HepG2 (cell line): ENCODE measurements around the gene SRSF3. TPM values are rescaled to one million over a fixed set of nuclear protein-coding genes. Genes with fewer than 3 reads are reported as not detected.
A peak's percentile ranks its signal among the peaks of the same experiment; 100 is the strongest.

Experiments
- ATF6 ChIP-seq: sonication (generic); formaldehyde crosslinking; conservative IDR thresholded peaks from 2 replicates; pipeline ENCODE4 v1.4.0; 2020; ENCODE audit warnings: missing genetic modification reagents
- EED ChIP-seq: sonication (generic); formaldehyde crosslinking; IDR thresholded peaks from 2 replicates; pipeline ENCODE4 v1.5.0; 2020; ENCODE audit warnings: mild to moderate bottlenecking, missing genetic modification reagents
- FOXO4 ChIP-seq: sonication (generic); formaldehyde crosslinking; conservative IDR thresholded peaks from 2 replicates; pipeline ENCODE4 v1.8.1; 2023; ENCODE audit warnings: missing genetic modification reagents
- HNRNPH1 ChIP-seq: fragments of 200-400 bp; formaldehyde crosslinking; optimal IDR thresholded peaks from 2 replicates; pipeline ENCODE3; 2017; ENCODE audit warnings: mild to moderate bottlenecking, low read depth, low read length
- HOMEZ ChIP-seq: IDR thresholded peaks from 2 replicates; pipeline ENCODE4 v1.6.1; 2016; ENCODE audit warnings: low read depth
- IKZF1 ChIP-seq: fragments of 450-650 bp; IDR thresholded peaks from 2 replicates; pipeline ENCODE4 v1.7.1; 2016
- KDM2A ChIP-seq: sonication (generic); formaldehyde crosslinking; IDR thresholded peaks from 2 replicates; pipeline ENCODE4 v1.4.0; 2020; ENCODE audit warnings: low read depth, missing genetic modification reagents, borderline replicate concordance
- MAFG ChIP-seq: sonication (generic); formaldehyde crosslinking; IDR thresholded peaks from 2 replicates; pipeline ENCODE4 v1.5.1; 2020; ENCODE audit warnings: mild to moderate bottlenecking, missing genetic modification reagents
- MAX ChIP-seq: IDR thresholded peaks from 2 replicates; pipeline ENCODE4 v1.6.1; 2012; ENCODE audit warnings: inconsistent platforms
- SALL1 ChIP-seq: sonication (generic); formaldehyde crosslinking; IDR thresholded peaks from 2 replicates; pipeline ENCODE4 v1.8.0; 2022; ENCODE audit warnings: mild to moderate bottlenecking, missing genetic modification reagents
- SMYD3 ChIP-seq: sonication (generic); formaldehyde crosslinking; IDR thresholded peaks from 2 replicates; pipeline ENCODE4 v1.8.1; 2023; ENCODE audit warnings: mild to moderate bottlenecking, missing genetic modification reagents
- TCF12 ChIP-seq, 2 experiments: fragments of 450-650 bp in 1 of 2; sonication (generic) in 1 of 2; formaldehyde crosslinking in 1 of 2; IDR thresholded peaks; 2 replicates each; pipeline versions ENCODE4 v1.6.1 to v1.8.0; 2017 to 2022; ENCODE audit warnings: antibody characterized with exemption in 1 of 2, mild to moderate bottlenecking in 1 of 2, missing genetic modification reagents in 1 of 2, moderate library complexity in 1 of 2
- ZBTB21 ChIP-seq: sonication (generic); formaldehyde crosslinking; IDR thresholded peaks from 2 replicates; pipeline ENCODE4 v1.4.0; 2020; ENCODE audit warnings: missing genetic modification reagents
- ZFP1 ChIP-seq: IDR thresholded peaks from 2 replicates; pipeline ENCODE4 v1.6.1; 2016
- ZNF264 ChIP-seq: sonication (generic); formaldehyde crosslinking; IDR thresholded peaks from 2 replicates; pipeline ENCODE4 v1.4.0; 2020; ENCODE audit warnings: missing genetic modification reagents
- ZNF280D ChIP-seq: sonication (generic); formaldehyde crosslinking; IDR thresholded peaks from 2 replicates; pipeline ENCODE4 v1.5.1; 2020; ENCODE audit warnings: mild to moderate bottlenecking, missing genetic modification reagents
- ZNF558 ChIP-seq: sonication (generic); formaldehyde crosslinking; IDR thresholded peaks from 2 replicates; pipeline ENCODE4 v1.9.0; 2022; ENCODE audit warnings: mild to moderate bottlenecking, missing genetic modification reagents, borderline replicate concordance
- ZNF644 ChIP-seq: IDR thresholded peaks from 2 replicates; pipeline ENCODE4 v1.6.1; 2016; ENCODE audit warnings: low read depth
- ZNF784 ChIP-seq: sonication (generic); formaldehyde crosslinking; IDR thresholded peaks from 2 replicates; pipeline ENCODE4 v1.5.1; 2020; ENCODE audit warnings: missing genetic modification reagents, mild to moderate bottlenecking, borderline replicate concordance
- ZSCAN25 ChIP-seq: sonication (generic); formaldehyde crosslinking; IDR thresholded peaks from 2 replicates; pipeline ENCODE4 v1.8.0; 2022; ENCODE audit warnings: mild to moderate bottlenecking, missing genetic modification reagents
- polyA plus RNA-seq, 8 experiments: library from polyadenylated mRNA; depleted of rRNA in 3 of 8; stranded (reverse) in 7 of 8; unstranded in 1 of 8; fragments of >200 nt; fragmentation: Illumina TruSeq in 4 of 8; extraction: Trizol in 4 of 8; gene quantifications; 2 replicates each; pipeline versions ENCODE4 v1.2.1 to v1.2.3, GENCODE V29; 2011 to 2016; ENCODE audit warnings: low read depth in 4 of 8, missing spikeins in 1 of 8, mixed read lengths in 1 of 8; ENCODE audit not compliant: insufficient read depth in 1 of 8
- total RNA-seq, 5 experiments: library from RNA; depleted of rRNA; stranded (reverse); fragments of >200 nt; fragmentation: Illumina TruSeq; extraction: Trizol; gene quantifications; 2 replicates each; pipeline ENCODE4 v1.2.3, GENCODE V29; 2016; ENCODE audit warnings: low read depth in 1 of 5

The SRSF3 gene
- total and polyA plus RNA-seq, 2 of the 13 experiments (the other 11 are each of a cell fraction or from before 2014, with no cell fraction given) = 206 to 684 TPM

- TF ChIP-seq ZNF280D (CRISPR knock-in tag) = peak; percentile 95
- TF ChIP-seq ZSCAN25 (CRISPR knock-in tag) = 0 out of 2 replicates have a peak, but pooled peaks have one; percentile 9
- peak; percentile 84 for TF ChIP-seq KDM2A
- TF ChIP-seq ZNF558 = peak; percentile 84; the same call in 1 of the 2 replicates
- no peak for TF ChIP-seq IKZF1
- peak; percentile 68; the same call in 1 of the 2 replicates for TF ChIP-seq ZBTB21 (CRISPR knock-in tag)
- 0 out of 2 replicates have a peak, but pooled peaks have one; percentile 3 for TF ChIP-seq FOXO4
- peak; percentile 90 for TF ChIP-seq EED
- TF ChIP-seq ZNF264 (CRISPR knock-in tag) = 0 out of 2 replicates have a peak, but pooled peaks have one; percentile 5
- TF ChIP-seq HNRNPH1 = peak; percentile 84
- TF ChIP-seq TCF12 (IDR thresholded peaks at IDR 0.05) = no peak
- TF ChIP-seq TCF12 (CRISPR knock-in tag; IDR thresholded peaks at IDR 0.05) = no peak
- peak; percentile 88 for TF ChIP-seq MAX
- peak; percentile 98 for TF ChIP-seq ATF6 (CRISPR knock-in tag)
- TF ChIP-seq ZNF644 (CRISPR knock-in tag) = no peak
- no peak for TF ChIP-seq ZNF784 (CRISPR knock-in tag)
- TF ChIP-seq SMYD3 (CRISPR knock-in tag) = peak; percentile 88
- peak; percentile 91 for TF ChIP-seq SALL1 (CRISPR knock-in tag)
- TF ChIP-seq HOMEZ (CRISPR knock-in tag) = no peak; the same call in 1 of the 2 replicates
- TF ChIP-seq ZFP1 = peak; percentile 86
- TF ChIP-seq MAFG (CRISPR knock-in tag) = no peak
These were observed at the start of gene SRSF3 (continued) for GRCh38 chr6:36594029-36594815.
